Measurements from ENCODE around the gene TUBAL3.

DNA sequence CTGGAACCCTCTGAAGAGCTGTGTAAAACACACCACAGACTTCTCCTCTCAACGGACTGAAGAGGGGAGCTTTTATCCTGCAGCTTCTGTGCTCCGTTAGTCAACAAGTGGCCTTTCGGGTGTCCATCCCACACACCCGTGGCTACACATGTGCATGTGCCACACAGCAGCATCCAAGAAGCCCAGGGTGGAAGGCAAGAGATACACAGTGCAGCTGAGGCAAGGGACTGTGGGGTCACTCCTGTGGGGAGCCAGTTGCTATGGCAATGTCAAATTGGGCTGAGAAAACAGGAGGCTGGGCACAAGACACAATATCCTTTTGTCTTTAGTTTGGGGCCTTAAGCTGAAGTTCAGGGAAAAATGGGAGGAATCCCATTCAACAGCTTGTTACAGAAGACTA is 36.5 kb upstream of the TUBAL3 start:
- TF ChIP-seq CTCF (IDR thresholded peaks at IDR 0.05), result no peak
- TF ChIP-seq EP300 (IDR thresholded peaks at IDR 0.05), result no peak
- TF ChIP-seq POLR2A (IDR thresholded peaks at IDR 0.05), result no peak
